Prostate gland (tissue), 2 donors: ENCODE results near the gene WDR53.

ENCODE experiments used
- CTCF ChIP-seq, 4 experiments: fragments of 200-600 bp in 2 of 4; fragments of 450-650 bp in 2 of 4; sonication (generic) in 2 of 4; IDR thresholded peaks; 1 replicate in 3 of 4; 2 replicates in 1 of 4; pipeline ENCODE4 v1.5.1; 2016 to 2019; ENCODE audit warnings: antibody characterized with exemption in 4 of 4, mild to moderate bottlenecking in 2 of 4, moderate library complexity in 2 of 4
- POLR2A ChIP-seq: fragments of 450-650 bp; IDR thresholded peaks from one replicate; pipeline ENCODE4 v1.6.1; 2016; ENCODE audit warnings: antibody characterized with exemption, mild to moderate bottlenecking
- POLR2AphosphoS5 ChIP-seq: sonication (generic); formaldehyde crosslinking; IDR thresholded peaks from one replicate; pipeline ENCODE4 v1.6.1; 2017; ENCODE audit warnings: antibody characterized with exemption

DNA sequence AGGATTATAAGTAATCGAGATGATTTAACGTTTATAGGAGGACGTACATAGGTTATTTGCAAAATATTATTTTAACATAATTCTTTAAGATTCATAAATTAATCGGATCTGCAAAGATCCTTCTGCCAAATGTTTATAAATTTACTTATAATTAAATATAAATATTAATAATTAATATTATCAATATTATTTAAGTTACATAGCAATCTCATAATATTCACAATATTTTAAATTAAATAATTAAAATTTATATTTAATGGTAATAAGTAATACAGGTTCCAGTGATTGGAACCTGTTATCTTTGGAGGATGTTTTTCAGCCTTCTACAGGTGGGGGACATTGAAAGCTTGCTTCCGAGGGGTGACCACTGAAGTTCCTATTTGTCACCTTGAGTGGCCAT is 16.1 kb downstream of the WDR53 start:
- TF ChIP-seq CTCF (IDR thresholded peaks at IDR 0.05) (no peak), POLR2A (no peak), POLR2AphosphoS5 (no peak)
